Breast epithelium (tissue), 3 donors: ENCODE measurements around the gene RTTN.

ENCODE experiments used
- CTCF ChIP-seq, 3 donors: fragments of 450-650 bp; IDR thresholded peaks; one replicate each; pipeline ENCODE4 v1.5.1; 2016 to 2017; ENCODE audit warnings: antibody characterized with exemption in 3 of 3, mild to moderate bottlenecking in 3 of 3, moderate library complexity in 3 of 3
- POLR2A ChIP-seq: fragments of 450-650 bp; IDR thresholded peaks from one replicate; pipeline ENCODE4 v1.6.1; 2016; ENCODE audit warnings: antibody characterized with exemption, mild to moderate bottlenecking, moderate library complexity
- POLR2AphosphoS5 ChIP-seq, 3 donors: sonication (generic); formaldehyde crosslinking; IDR thresholded peaks; one replicate each; pipeline ENCODE4 v1.6.1; 2017; ENCODE audit warnings: antibody characterized with exemption in 3 of 3

- TF ChIP-seq CTCF (IDR thresholded peaks at IDR 0.05), result no peak
- TF ChIP-seq POLR2AphosphoS5 (IDR thresholded peaks at IDR 0.05), result no peak
- TF ChIP-seq POLR2A, result no peak
Measured at GRCh38 chr18:70025580-70025979, 179.9 kb downstream of the RTTN start.
